HG03457 (cell line): Measurements from ENCODE around the gene CCDC196.
"Not testable (repeated sequence)": the region's sequence is repeated elsewhere in the genome, so short reads cannot be mapped to it uniquely, and the experiment has no call there.

Experiments
- ATAC-seq: cut with Tn5 transposase; IDR thresholded peaks from one replicate; pipeline ENCODE4 v1.9.1; 2021; ENCODE audit warnings: moderate number of reproducible peaks; ENCODE audit not compliant: unreplicated experiment

The CCDC196 gene

DNA sequence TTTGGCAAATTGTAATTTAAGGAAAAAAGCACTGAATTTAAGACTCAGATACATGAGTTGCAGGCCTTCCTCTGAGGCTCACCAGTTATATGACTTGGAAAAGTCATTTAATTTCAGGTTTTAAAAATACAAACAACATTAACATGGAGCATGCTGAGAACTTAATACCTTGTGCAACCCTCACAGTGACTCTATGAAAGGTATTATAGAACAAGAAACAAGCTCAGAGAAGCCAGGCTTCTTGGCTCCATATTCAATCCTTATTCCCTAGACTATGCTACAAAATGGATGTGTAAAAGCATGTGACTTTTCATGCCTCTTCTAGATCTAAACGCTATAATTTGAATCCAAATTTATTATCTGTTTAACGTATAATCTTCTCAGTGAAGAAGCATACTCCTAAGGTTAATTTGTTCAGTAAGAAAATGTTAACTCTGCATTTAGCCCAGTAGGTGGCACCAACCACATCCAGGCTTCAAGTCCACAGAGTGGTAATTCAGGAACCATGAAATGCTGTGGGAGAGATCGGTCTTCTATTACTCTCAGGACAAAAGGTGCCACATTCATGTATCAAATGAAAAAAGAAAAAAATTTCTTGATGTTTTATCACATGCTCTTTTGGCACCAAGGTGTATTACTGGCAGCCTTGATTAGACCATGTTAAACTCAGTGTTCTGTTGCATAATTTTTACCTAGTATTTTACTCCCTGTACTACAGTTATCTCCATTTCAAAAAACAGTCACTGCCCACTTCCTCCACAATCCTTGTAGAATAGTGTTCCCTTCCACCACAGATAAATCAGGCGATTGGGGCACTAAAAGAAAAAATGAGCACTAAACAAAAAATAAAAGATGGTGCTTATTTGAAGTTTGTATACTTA lies 9.3 kb downstream of the CCDC196 start:
- peak; percentile 69 for ATAC-seq

DNA sequence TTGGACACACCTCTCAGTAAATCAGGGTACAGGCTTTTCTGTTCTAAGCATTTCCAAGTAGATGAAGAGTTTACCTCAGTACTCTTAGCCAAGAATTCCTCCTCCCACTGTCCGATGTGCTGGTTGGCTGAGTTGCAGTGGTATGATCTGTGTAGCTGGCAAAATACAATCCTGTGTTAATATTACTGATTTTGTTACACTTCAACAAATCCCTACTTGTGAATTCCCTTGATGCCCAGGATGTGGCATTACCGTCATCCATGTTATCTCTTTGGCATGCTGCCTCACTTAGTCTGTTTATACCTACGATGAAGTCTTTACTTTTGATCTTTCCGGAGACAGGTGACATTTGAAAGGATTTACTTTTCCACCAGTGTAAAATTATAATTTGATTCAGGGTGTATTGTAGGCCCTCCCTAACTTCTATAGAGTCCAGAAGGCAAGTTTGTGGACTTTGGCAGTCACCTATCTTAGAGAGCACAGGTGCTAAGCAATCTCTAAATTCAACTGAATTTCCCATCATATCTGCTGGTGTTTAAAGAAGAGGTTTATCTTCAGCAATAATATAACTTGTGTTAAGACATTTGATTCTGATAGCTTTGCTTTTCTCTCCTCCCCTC lies 10.1 kb downstream of the CCDC196 start:
- no peak for ATAC-seq

GRCh38 chr14:66496911-66497310 lies 10.7 kb downstream of the CCDC196 start:
- no peak for ATAC-seq

DNA sequence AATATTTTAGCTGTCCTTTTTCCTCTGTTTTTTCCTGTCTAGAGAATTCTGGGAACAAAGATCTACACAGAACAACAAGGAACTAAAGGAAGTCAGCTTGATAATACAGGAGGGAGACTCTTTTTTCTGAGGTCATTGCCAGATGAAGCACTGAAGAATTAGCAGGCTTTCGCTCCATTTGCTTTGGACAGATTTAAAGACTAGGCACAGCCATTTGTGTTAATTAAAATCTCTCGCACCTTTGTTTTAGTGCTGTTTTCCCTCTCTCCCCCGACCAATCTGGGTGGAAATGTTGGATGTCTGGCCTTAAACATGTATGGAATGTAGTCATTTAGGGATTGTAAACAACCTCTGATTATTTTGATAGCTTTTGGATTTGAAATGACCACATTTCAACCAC lies 12.1 kb downstream of the CCDC196 start:
- no peak for ATAC-seq

- ATAC-seq: no peak
Observed at GRCh38 chr14:66501592-66501991, 15.4 kb downstream of the CCDC196 start.

DNA sequence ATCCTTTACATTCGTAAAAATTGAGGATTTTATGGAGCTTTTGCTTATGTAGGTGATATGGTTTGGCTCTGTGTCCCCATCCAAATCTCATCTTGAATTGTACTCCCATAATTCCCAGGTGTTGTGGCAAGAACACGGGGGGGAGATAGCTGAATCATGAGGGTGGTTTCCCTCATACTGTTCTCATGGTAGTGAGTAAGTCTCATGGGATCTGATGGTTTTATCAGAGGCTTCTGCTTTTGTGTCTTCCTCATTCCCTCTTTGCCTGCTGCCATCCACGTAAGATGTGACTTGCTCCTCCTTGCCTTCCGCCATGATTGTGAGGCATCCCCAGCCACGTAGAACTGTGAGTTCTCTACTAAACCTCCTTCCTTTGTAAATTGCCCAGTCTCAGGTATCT lies 16.7 kb downstream of the CCDC196 start:
- not testable (repeated sequence) for ATAC-seq

DNA sequence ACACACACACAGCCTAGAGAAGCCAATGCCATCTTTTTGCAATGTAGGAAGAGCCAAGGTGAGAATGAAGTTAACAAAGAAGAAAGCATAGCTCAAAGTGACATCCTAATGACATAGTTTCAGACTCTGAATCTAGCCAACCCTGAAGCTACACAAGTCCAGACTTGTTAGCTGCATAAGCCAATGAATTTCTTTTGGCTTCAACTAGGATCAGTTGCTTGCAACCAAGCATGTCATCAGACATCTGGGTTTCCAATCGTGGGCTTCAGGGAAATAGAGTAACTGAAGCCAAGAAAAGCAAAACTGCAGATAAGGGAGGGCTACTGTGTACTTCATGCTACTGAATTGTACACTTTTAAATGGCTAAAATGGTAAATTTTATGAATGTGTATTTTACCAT lies 17.4 kb downstream of the CCDC196 start:
- ATAC-seq: no peak

DNA sequence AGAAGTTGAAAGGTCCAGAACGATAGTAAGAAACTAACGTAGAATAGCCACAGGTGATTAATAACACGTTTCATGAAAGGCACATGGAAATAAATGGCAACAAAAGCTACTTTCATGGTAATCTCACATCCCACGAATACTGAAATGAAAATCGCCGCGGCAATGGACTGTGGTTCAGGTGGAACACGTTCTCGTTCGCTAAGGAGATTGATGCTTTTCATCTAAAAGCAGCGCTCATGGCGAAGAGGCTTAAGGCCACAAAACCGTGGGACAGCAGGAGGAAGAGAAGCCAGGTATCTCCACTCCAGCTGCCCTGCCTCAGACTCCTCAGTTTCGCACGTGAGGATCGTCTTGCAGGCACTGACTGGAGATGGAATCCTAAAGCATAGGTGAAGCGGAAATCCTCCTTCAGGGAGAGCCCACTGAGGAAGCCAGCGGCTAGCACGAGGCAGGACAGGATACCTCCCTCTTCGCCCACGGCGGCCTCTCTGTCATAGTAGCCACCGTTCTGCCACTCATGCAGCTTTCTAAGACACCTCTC lies 21.1 kb downstream of the CCDC196 start:
- ATAC-seq: peak; percentile 17

DNA sequence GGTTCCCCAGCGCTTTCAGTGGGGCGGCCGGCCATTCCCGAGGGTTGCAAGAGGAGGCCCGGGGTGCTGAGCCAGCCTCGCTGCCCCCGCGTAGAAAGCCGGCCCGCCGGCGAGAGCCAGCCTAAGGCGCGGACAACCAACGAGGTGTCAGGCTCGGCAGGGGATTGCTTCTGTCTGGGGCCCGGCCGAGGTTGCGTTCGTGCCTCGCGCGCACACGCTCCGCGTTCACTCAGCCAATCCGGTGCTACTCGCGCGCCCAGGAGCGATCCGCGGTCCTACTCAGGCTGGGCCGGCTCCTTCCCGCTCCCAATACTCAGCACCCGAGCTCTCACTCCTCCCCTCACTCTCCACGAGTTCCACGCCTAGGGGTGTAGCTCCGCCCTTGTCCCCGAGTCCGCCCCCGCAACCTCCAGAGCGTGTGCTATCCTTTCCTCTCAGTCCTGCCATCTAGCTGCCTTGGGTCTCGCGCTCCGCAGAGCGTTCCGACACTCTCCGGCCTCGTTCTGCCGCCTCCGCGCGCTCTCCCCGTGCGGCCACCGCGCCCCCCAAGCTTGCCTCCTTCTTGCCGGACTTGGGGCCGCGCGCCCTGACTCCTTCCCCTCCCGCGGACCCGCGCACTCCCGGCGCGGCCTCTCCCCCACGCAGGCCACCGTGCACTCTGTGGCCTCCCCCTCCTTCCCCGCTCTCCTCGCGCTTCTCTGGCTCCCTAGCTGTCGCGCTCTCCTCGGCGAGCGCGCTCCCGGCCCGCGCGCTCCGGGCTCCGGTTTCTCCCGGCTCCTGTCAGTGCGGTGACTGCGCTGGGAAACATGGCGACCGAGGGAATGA lies 21.8 kb downstream of the CCDC196 start, which contains the start of gene GPHN:
Gene GPHN (plus strand): TSS at position 426 of the 825 bp plus-strand sequence.
- ATAC-seq: peak; percentile 79

GRCh38 chr14:66508547-66508845 lies 22.3 kb downstream of the CCDC196 start:
- no peak for ATAC-seq

- no peak for ATAC-seq
Observed at GRCh38 chr14:66508846-66509621, 22.9 kb downstream of the CCDC196 start.

DNA sequence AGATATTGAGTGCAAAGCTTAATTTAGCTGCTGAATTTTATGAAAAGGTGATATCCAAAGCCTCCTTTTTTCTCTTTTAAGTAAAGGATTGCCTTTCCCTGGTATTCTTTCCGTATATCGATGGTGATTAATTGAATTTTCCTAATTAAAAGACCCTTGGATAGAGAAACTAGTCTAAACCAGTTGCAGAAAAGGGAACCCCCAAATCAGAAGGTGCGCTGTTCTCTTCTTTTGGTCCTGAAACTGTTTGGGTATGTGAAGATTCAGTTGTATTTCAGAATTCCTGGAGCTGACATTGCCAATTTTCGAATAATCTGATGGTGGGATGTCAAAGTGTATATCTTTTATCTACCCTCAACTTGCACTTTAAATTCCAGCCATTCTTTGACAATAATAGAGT lies 23.7 kb downstream of the CCDC196 start:
- ATAC-seq: no peak

GRCh38 chr14:66511849-66512248 lies 25.7 kb downstream of the CCDC196 start:
- ATAC-seq: no peak

- no peak for ATAC-seq
Observed at GRCh38 chr14:66514213-66514612, 28.0 kb downstream of the CCDC196 start.

DNA sequence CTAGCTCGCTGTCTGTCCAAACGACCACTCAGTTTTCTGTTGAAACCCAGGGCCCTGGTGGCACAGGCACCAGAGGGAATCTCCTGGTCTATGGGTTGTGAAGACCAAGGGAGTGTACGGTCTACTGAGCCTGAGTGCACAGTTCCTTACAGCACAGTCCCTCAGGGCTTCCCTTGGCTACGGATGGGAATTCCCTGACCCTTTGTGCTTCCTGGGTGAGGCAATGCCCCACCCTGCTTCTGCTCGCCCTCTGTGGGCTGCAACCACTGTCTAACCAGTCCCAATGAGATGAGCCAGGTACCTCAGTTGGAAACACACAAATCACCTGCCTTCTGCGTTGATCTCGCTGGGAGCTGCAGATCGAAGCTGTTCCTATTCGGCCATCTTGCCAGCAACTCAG lies 44.4 kb downstream of the CCDC196 start:
- no peak for ATAC-seq

DNA sequence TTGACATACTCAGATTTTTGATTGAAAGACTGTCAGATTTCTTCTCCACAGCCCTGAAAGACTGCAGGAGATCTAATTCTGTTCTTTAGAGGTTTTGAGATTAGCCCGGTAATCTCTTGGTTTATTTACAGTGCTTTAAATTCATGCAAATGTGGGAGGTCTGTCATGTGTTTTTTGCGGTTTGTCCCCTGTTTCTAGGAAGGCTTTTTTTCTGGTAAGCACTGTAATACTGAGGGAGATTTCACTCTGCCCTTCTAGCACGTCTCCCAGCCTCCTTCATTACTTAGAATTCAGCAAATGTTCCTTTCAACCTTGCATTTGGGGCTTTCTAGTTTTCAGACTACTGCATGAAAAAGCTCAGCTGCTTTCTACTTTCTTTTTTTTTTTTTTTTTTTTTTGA lies 52.9 kb downstream of the CCDC196 start:
- no peak for ATAC-seq

GRCh38 chr14:66540038-66540437 lies 53.9 kb downstream of the CCDC196 start:
- ATAC-seq: no peak

- ATAC-seq: no peak
Observed at GRCh38 chr14:66541627-66542026, 55.5 kb downstream of the CCDC196 start.

DNA sequence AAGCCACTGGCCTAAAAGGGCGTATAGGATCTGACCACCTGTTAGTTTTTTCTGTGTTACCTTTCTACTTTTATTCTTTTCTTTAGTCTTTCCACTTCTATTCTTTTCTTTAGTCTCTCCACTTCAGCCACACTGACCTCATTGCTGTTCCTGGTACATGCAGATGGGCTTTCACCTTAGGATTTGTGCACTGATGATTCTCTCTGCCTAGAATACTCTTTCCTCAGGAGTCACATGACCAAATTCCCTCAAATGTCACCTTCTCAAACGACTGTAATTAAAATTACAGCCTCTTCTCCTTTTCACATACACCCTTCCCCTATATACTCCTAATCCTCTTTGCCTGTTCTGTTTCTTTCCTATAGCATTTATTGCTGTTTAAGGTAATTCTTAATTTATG lies 57.8 kb downstream of the CCDC196 start:
- ATAC-seq: no peak

GRCh38 chr14:66545191-66545590 lies 59.0 kb downstream of the CCDC196 start:
- not testable (repeated sequence) for ATAC-seq

DNA sequence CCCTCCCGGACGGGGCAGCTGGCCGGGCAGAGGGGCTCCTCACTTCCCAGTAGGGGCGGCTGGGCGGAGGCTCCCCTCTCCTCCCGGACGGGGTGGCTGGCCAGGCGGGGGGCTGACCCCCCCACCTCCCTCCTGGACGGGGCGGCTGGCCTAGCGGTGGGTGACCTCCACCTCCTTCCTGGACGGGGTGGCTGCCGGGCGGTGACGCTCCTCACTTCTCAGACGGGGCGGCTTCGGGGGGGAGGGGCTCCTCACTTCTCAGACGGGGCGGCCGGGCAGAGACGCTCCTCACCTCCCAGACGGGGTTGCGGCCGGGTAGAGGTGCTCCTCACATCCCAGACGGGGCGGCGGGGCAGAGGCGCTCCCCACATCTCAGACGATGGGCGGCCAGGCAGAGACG lies 59.6 kb downstream of the CCDC196 start:
- ATAC-seq: not testable (repeated sequence)
